ENCODE data around the gene COL4A1.
"Not testable (repeated sequence)": the region's sequence is repeated elsewhere in the genome, so short reads cannot be mapped to it uniquely, and the experiment has no call there.

Gene COL4A1

DNA sequence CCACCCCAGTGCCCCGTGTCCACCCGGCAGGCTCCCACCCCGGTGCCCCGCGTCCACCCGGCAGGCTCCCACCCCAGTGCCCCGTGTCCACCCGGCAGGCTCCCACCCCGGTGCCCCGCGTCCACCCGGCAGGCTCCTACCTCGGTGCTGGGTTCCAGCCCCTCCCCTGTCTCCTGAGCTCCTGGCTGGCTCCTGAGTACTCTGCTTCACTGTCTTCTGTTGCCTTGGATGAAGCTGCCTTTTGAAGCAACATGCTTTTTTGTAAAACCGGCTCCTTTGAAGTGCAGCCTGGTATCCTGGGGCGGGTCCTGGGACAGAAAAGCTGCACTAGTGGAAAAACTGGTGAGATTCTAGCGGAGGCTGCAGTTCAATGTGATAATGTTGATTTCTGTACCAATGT, 6.8 kb upstream of the COL4A1 start:
- not testable (repeated sequence) for H2AK5ac ChIP-seq (ENCODE audit: low read depth, low read length); H3K14ac ChIP-seq (ENCODE audit: low read length); H2BK120ac ChIP-seq (ENCODE audit: low read depth, low read length); H3K4ac ChIP-seq (ENCODE audit: low read length); H3K23ac ChIP-seq (ENCODE audit: low read depth, low read length, poor library complexity); H3K4me2 ChIP-seq (ENCODE audit: insufficient read depth, low read length, poor library complexity, severe bottlenecking); H3K79me1 ChIP-seq (ENCODE audit: low read depth, low read length); H3K9me3 ChIP-seq (replicated peaks in 1 of 2; ENCODE audit: control insufficient read depth in 2 of 2, insufficient read depth in 1 of 2, low read depth in 1 of 2, low read length in 2 of 2); DNase-seq (ENCODE audit: low spot score); H3K27me3 ChIP-seq (ENCODE audit: control insufficient read depth in 3 of 3, insufficient read depth in 3 of 3, low read depth in 1 of 3, low read length in 3 of 3); H2BK5ac ChIP-seq (ENCODE audit: low read length); H3K27ac ChIP-seq (replicated peaks; ENCODE audit: low read length); H3K9ac ChIP-seq (ENCODE audit: low read depth, low read length, poor library complexity); H2BK15ac ChIP-seq (ENCODE audit: low read length); H4K8ac ChIP-seq (ENCODE audit: low read depth, low read length); H2AFZ ChIP-seq (ENCODE audit: low read length); H2BK12ac ChIP-seq (ENCODE audit: low read length); H3K4me3 ChIP-seq (ENCODE audit: low read length in 2 of 2); H3K18ac ChIP-seq (ENCODE audit: low read length); H4K91ac ChIP-seq (ENCODE audit: low read depth, low read length, poor library complexity)
- H3K4me1 ChIP-seq (ENCODE audit: control insufficient read depth in 2 of 2, insufficient read depth in 1 of 2, low read depth in 1 of 2, low read length in 2 of 2): peaks cover 6 to 13% of the 10 kb centered on the region in 2 donors
- peaks cover 16 to 83% of the 10 kb centered on the region in 2 donors for H3K36me3 ChIP-seq (replicated peaks in 1 of 2; ENCODE audit: control insufficient read depth in 2 of 2, insufficient read depth in 2 of 2, low read length in 2 of 2)
- WGBS, 2 donors (ENCODE audit: extremely low coverage in 2 of 2, insufficient read length in 2 of 2, insufficient replicate concordance in 1 of 2): no CpG with 5 or more reads among the region's 16 CpGs

- peaks cover 8 to 13% of the 10 kb centered on the region in 2 donors for H3K4me1 ChIP-seq (ENCODE audit: control insufficient read depth in 2 of 2, insufficient read depth in 1 of 2, low read depth in 1 of 2, low read length in 2 of 2)
- no CpG with 5 or more reads among the region's 29 CpGs for WGBS, 2 donors (ENCODE audit: extremely low coverage in 2 of 2, insufficient read length in 2 of 2, insufficient replicate concordance in 1 of 2)
- not testable (repeated sequence) for H3K9me3 ChIP-seq (replicated peaks in 1 of 2; ENCODE audit: control insufficient read depth in 2 of 2, insufficient read depth in 1 of 2, low read depth in 1 of 2, low read length in 2 of 2); H3K14ac ChIP-seq (ENCODE audit: low read length); H4K91ac ChIP-seq (ENCODE audit: low read depth, low read length, poor library complexity); H3K18ac ChIP-seq (ENCODE audit: low read length); H3K4me3 ChIP-seq (ENCODE audit: low read length in 2 of 2); H2AFZ ChIP-seq (ENCODE audit: low read length); H3K27me3 ChIP-seq (ENCODE audit: control insufficient read depth in 3 of 3, insufficient read depth in 3 of 3, low read depth in 1 of 3, low read length in 3 of 3); H3K4me2 ChIP-seq (ENCODE audit: insufficient read depth, low read length, poor library complexity, severe bottlenecking); H3K27ac ChIP-seq (replicated peaks; ENCODE audit: low read length); H3K79me1 ChIP-seq (ENCODE audit: low read depth, low read length); H2BK12ac ChIP-seq (ENCODE audit: low read length); H4K8ac ChIP-seq (ENCODE audit: low read depth, low read length); H3K23ac ChIP-seq (ENCODE audit: low read depth, low read length, poor library complexity); H3K9ac ChIP-seq (ENCODE audit: low read depth, low read length, poor library complexity); H2BK120ac ChIP-seq (ENCODE audit: low read depth, low read length); H2BK5ac ChIP-seq (ENCODE audit: low read length); H2AK5ac ChIP-seq (ENCODE audit: low read depth, low read length); DNase-seq (ENCODE audit: low spot score); H3K4ac ChIP-seq (ENCODE audit: low read length); H2BK15ac ChIP-seq (ENCODE audit: low read length)
- H3K36me3 ChIP-seq (replicated peaks in 1 of 2; ENCODE audit: control insufficient read depth in 2 of 2, insufficient read depth in 2 of 2, low read length in 2 of 2): peaks cover 16 to 79% of the 10 kb centered on the region in 2 donors
These were observed 6.3 kb upstream of the COL4A1 start for GRCh38 chr13:110313261-110313660.

GRCh38 chr13:110312339-110313031, 5.5 kb upstream of the COL4A1 start:
- no peak overlapping the region for H4K91ac ChIP-seq (ENCODE audit: low read depth, low read length, poor library complexity)
- H3K4ac ChIP-seq (ENCODE audit: low read length): no peak overlapping the region
- H2AK5ac ChIP-seq (ENCODE audit: low read depth, low read length): no peak overlapping the region
- peaks cover 16 to 71% of the 10 kb centered on the region in 2 donors for H3K36me3 ChIP-seq (replicated peaks in 1 of 2; ENCODE audit: control insufficient read depth in 2 of 2, insufficient read depth in 2 of 2, low read length in 2 of 2)
- no peak overlapping the region for H2BK15ac ChIP-seq (ENCODE audit: low read length)
- H2BK5ac ChIP-seq (ENCODE audit: low read length): no peak overlapping the region
- peaks cover 18% of the 10 kb centered on the region for H3K79me1 ChIP-seq (ENCODE audit: low read depth, low read length)
- H2AFZ ChIP-seq (ENCODE audit: low read length): no peak overlapping the region
- no peaks in the 10 kb centered on the region for H3K27me3 ChIP-seq (ENCODE audit: control insufficient read depth in 3 of 3, insufficient read depth in 3 of 3, low read depth in 1 of 3, low read length in 3 of 3)
- no peak for DNase-seq (ENCODE audit: low spot score)
- H2BK120ac ChIP-seq (ENCODE audit: low read depth, low read length): no peak overlapping the region
- no peak overlapping the region for H4K8ac ChIP-seq (ENCODE audit: low read depth, low read length)
- H3K23ac ChIP-seq (ENCODE audit: low read depth, low read length, poor library complexity): no peak overlapping the region
- no peak overlapping the region for H3K4me3 ChIP-seq (ENCODE audit: low read length in 2 of 2)
- no peak overlapping the region for H3K18ac ChIP-seq (ENCODE audit: low read length)
- no peak overlapping the region for H3K4me2 ChIP-seq (ENCODE audit: insufficient read depth, low read length, poor library complexity, severe bottlenecking)
- no peak overlapping the region for H3K9ac ChIP-seq (ENCODE audit: low read depth, low read length, poor library complexity)
- no CpG with 5 or more reads among the region's 4 CpGs for WGBS, 2 donors (ENCODE audit: extremely low coverage in 2 of 2, insufficient read length in 2 of 2, insufficient replicate concordance in 1 of 2)
- no peak overlapping the region for H3K27ac ChIP-seq (replicated peaks; ENCODE audit: low read length)
- H3K4me1 ChIP-seq (ENCODE audit: control insufficient read depth in 2 of 2, insufficient read depth in 1 of 2, low read depth in 1 of 2, low read length in 2 of 2): peaks cover 11 to 13% of the 10 kb centered on the region in 2 donors
- no peak overlapping the region for H3K14ac ChIP-seq (ENCODE audit: low read length)
- no peak overlapping the region for H2BK12ac ChIP-seq (ENCODE audit: low read length)
- H3K9me3 ChIP-seq (replicated peaks in 1 of 2; ENCODE audit: control insufficient read depth in 2 of 2, insufficient read depth in 1 of 2, low read depth in 1 of 2, low read length in 2 of 2): peaks cover 0 to 4% of the 10 kb centered on the region in 2 donors

- H3K4me3 ChIP-seq (ENCODE audit: low read length in 2 of 2): no peak overlapping the region
- H3K9me3 ChIP-seq (replicated peaks in 1 of 2; ENCODE audit: control insufficient read depth in 2 of 2, insufficient read depth in 1 of 2, low read depth in 1 of 2, low read length in 2 of 2): no peaks in the 10 kb centered on the region
- peaks cover 11 to 13% of the 10 kb centered on the region in 2 donors for H3K4me1 ChIP-seq (ENCODE audit: control insufficient read depth in 2 of 2, insufficient read depth in 1 of 2, low read depth in 1 of 2, low read length in 2 of 2)
These were observed 4.7 kb upstream of the COL4A1 start for GRCh38 chr13:110311443-110312338.

More at GRCh38 chr13:110311443-110312338, 4.7 kb upstream of the COL4A1 start:
- Histone ChIP-seq H2BK120ac (ENCODE audit: low read depth, low read length) (no peak overlapping the region), H3K27me3 (ENCODE audit: control insufficient read depth in 3 of 3, insufficient read depth in 3 of 3, low read depth in 1 of 3, low read length in 3 of 3) (no peaks in the 10 kb centered on the region), H3K9ac (ENCODE audit: low read depth, low read length, poor library complexity) (no peak overlapping the region), H3K18ac (ENCODE audit: low read length) (no peak overlapping the region), H3K79me1 (ENCODE audit: low read depth, low read length) (peaks cover 15% of the 10 kb centered on the region), H2AFZ (ENCODE audit: low read length) (no peak overlapping the region), H3K36me3 (replicated peaks in 1 of 2; ENCODE audit: control insufficient read depth in 2 of 2, insufficient read depth in 2 of 2, low read length in 2 of 2) (peaks cover 10 to 63% of the 10 kb centered on the region in 2 donors), H2AK5ac (ENCODE audit: low read depth, low read length) (no peak overlapping the region), H3K4ac (ENCODE audit: low read length) (no peak overlapping the region), H2BK15ac (ENCODE audit: low read length) (no peak overlapping the region), H3K23ac (ENCODE audit: low read depth, low read length, poor library complexity) (no peak overlapping the region), H4K8ac (ENCODE audit: low read depth, low read length) (no peak overlapping the region), H3K4me2 (ENCODE audit: insufficient read depth, low read length, poor library complexity, severe bottlenecking) (no peak overlapping the region), H4K91ac (ENCODE audit: low read depth, low read length, poor library complexity) (no peak overlapping the region), H3K14ac (ENCODE audit: low read length) (no peak overlapping the region), H3K27ac (replicated peaks; ENCODE audit: low read length) (no peak overlapping the region), H2BK5ac (ENCODE audit: low read length) (no peak overlapping the region), H2BK12ac (ENCODE audit: low read length) (no peak overlapping the region)
- no peak for DNase-seq (ENCODE audit: low spot score)
- no CpG with 5 or more reads among the region's 30 CpGs for WGBS, 2 donors (ENCODE audit: extremely low coverage in 2 of 2, insufficient read length in 2 of 2, insufficient replicate concordance in 1 of 2)

Data from neuronal stem cell (in vitro differentiated cells).